Calu3 (cell line): Measurements from ENCODE around the gene TJP2. TPM values are rescaled to one million over a fixed set of nuclear protein-coding genes. Genes with fewer than 3 reads are reported as not detected.

ENCODE experiments used
- BruUV-seq: library from RNA; stranded (reverse); fragments of 400-500 nt; replicated peaks from 2 replicates; lab custom pipeline; 2021; lab: Mats Ljungman, UMichigan
- CTCF ChIA-PET: fragments of 300-600 bp; sonication (Branson Sonifier 250); formaldehyde crosslinking; loops from one replicate; lab custom pipeline; 2022; ENCODE audit warnings: antibody characterized with exemption; lab: Charles Lee
- DNase-seq: peaks from one replicate; pipeline ENCODE4 v3.0.0; 2022
- H3K27ac Mint-ChIP-seq: one replicate; pipeline ENCODE4 v1.8.0; 2022; ENCODE audit warnings: mixed read lengths; ENCODE audit not compliant: unreplicated experiment
- H3K27me3 Mint-ChIP-seq: one replicate; pipeline ENCODE4 v1.8.0; 2022; ENCODE audit warnings: mixed read lengths; ENCODE audit not compliant: unreplicated experiment
- H3K36me3 Mint-ChIP-seq: one replicate; pipeline ENCODE4 v1.8.0; 2022; ENCODE audit warnings: mild to moderate bottlenecking, moderate library complexity, mixed read lengths; ENCODE audit not compliant: insufficient read depth, unreplicated experiment
- H3K4me1 Mint-ChIP-seq: one replicate; pipeline ENCODE4 v1.8.0; 2022; ENCODE audit warnings: mild to moderate bottlenecking, low read depth, mixed read lengths; ENCODE audit not compliant: unreplicated experiment
- H3K4me3 Mint-ChIP-seq: one replicate; pipeline ENCODE4 v1.8.0; 2022; ENCODE audit warnings: mild to moderate bottlenecking, low read depth, moderate library complexity, mixed read lengths; ENCODE audit not compliant: unreplicated experiment
- H3K9me3 Mint-ChIP-seq: one replicate; pipeline ENCODE4 v1.8.0; 2022; ENCODE audit warnings: low read depth, mixed read lengths; ENCODE audit not compliant: unreplicated experiment
- intact Hi-C: fragments of 100-400 bp; cut with micrococcal nuclease; formaldehyde crosslinking; loops from one replicate; pipeline ENCODE4 v1.10.0; 2022; ENCODE audit not compliant: unreplicated experiment
- total RNA-seq: library from RNA; stranded (reverse); gene quantifications from 2 replicates; pipeline ENCODE4 v1.2.3, GENCODE V29; 2022
- TF ChIP-seq, protein P1 (sequence below): fragments of 200-600 bp; IDR thresholded peaks from one replicate; pipeline ENCODE4 v1.8.0; 2022; ENCODE audit warnings: antibody characterized with exemption; ENCODE audit not compliant: unreplicated experiment

TJP2 gene
- total RNA-seq, 1 experiment from 2014 or later = 139 TPM

GRCh38 chr9:69190863-69191181 is 16.7 kb downstream of the TJP2 start:
- peaks cover 21% of the 10 kb centered on the region for H3K36me3 Mint-ChIP-seq
- intact Hi-C loops = no loop called here
- peaks cover 42% of the 10 kb centered on the region for H3K4me1 Mint-ChIP-seq
- DNase-seq = no peak
- no peaks in the 10 kb centered on the region for H3K27me3 Mint-ChIP-seq
- BruUV-seq = no TSS peak
- no peak overlapping the region for H3K4me3 Mint-ChIP-seq
- no peaks in the 10 kb centered on the region for H3K9me3 Mint-ChIP-seq
- CTCF ChIA-PET = interaction anchor here (1.1 kb wide), 1 partner anchor 33 kb away, joined by 3 read pairs; no protein-coding TSS in a partner anchor
- no peak overlapping the region for H3K27ac Mint-ChIP-seq
- TF ChIP-seq, protein P1, sequence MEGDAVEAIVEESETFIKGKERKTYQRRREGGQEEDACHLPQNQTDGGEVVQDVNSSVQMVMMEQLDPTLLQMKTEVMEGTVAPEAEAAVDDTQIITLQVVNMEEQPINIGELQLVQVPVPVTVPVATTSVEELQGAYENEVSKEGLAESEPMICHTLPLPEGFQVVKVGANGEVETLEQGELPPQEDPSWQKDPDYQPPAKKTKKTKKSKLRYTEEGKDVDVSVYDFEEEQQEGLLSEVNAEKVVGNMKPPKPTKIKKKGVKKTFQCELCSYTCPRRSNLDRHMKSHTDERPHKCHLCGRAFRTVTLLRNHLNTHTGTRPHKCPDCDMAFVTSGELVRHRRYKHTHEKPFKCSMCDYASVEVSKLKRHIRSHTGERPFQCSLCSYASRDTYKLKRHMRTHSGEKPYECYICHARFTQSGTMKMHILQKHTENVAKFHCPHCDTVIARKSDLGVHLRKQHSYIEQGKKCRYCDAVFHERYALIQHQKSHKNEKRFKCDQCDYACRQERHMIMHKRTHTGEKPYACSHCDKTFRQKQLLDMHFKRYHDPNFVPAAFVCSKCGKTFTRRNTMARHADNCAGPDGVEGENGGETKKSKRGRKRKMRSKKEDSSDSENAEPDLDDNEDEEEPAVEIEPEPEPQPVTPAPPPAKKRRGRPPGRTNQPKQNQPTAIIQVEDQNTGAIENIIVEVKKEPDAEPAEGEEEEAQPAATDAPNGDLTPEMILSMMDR = no peak

DNA sequence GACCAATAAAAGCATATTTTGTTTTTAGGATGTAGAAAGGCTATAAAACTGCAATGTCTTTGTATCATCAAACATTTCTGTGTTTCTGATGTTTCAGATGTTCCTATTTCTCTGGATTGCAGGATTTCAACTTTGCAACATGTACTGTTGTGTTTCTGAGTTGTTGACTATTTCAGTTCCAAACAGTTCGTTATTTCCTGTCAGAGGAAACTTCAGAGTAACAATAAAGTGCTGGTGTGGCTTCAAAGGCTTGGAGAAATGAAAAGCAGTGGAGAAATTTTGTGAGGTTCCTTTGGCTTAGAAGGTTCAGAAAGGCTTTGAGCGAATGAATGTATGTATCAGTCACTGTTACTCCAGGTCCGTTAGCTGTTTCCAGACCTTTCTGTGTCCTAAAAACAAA is 17.2 kb downstream of the TJP2 start:
- Mint-ChIP-seq H3K27ac (no peak overlapping the region), H3K4me3 (no peak overlapping the region), H3K4me1 (peaks cover 38% of the 10 kb centered on the region), H3K27me3 (no peaks in the 10 kb centered on the region), H3K36me3 (peaks cover 17% of the 10 kb centered on the region), H3K9me3 (no peaks in the 10 kb centered on the region)
- intact Hi-C loops = no loop called here
- TF ChIP-seq, protein P1 = no peak
- CTCF ChIA-PET = interaction anchor here (1.1 kb wide), 1 partner anchor 33 kb away, joined by 3 read pairs; no protein-coding TSS in a partner anchor
- DNase-seq = no peak
- BruUV-seq = no TSS peak

GRCh38 chr9:69192214-69192613 is 18.1 kb downstream of the TJP2 start:
- Mint-ChIP-seq H3K27ac (no peak overlapping the region), H3K36me3 (peaks cover 9% of the 10 kb centered on the region), H3K9me3 (no peaks in the 10 kb centered on the region), H3K4me3 (no peak overlapping the region), H3K4me1 (peaks cover 28% of the 10 kb centered on the region), H3K27me3 (no peaks in the 10 kb centered on the region)
- CTCF ChIA-PET = interaction anchor here (2.1 kb wide), 1 partner anchor 138 kb away, joined by 15 read pairs; no protein-coding TSS in a partner anchor
- intact Hi-C loops = loop anchor here (2.0 kb wide), 1 partner anchor 37 kb away; no protein-coding TSS in a partner anchor
- BruUV-seq = no TSS peak
- DNase-seq = no peak
- TF ChIP-seq, protein P1 = no peak

DNA sequence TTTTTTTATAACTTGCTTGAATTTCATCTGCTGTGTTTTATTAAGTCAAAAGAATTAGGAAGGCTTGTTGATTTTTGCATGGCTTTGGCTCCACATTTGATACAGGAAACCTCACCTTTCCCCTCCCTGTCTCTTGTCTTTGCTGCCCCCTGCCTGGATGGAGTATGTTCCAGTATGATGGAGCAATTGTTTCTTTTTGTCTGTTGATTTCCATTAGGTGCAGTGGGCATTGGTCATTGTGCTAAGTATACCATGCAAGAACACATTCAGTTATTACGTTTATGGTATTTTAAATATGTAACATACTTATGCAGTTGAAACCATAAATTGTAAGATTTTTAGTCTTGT is 19.6 kb downstream of the TJP2 start:
- Mint-ChIP-seq H3K27ac (no peak overlapping the region), H3K36me3 (peaks cover 6% of the 10 kb centered on the region), H3K4me1 (peaks cover 19% of the 10 kb centered on the region), H3K27me3 (no peaks in the 10 kb centered on the region), H3K9me3 (no peaks in the 10 kb centered on the region), H3K4me3 (no peak overlapping the region)
- BruUV-seq = no TSS peak
- TF ChIP-seq, protein P1 = no peak
- no peak for DNase-seq
- CTCF ChIA-PET = interaction anchor here (0.9 to 2.1 kb wide), 6 partner anchors 13 to 140 kb away, joined by 3 to 15 read pairs (median 6); no protein-coding TSS in a partner anchor
- intact Hi-C loops = loop anchor here (1.0 to 2.0 kb wide), 2 partner anchors 39 to 139 kb away; no protein-coding TSS in a partner anchor
